ENCODE measurements around the gene REPS2. TPM values are rescaled to one million over a fixed set of nuclear protein-coding genes. Genes with fewer than 3 reads are reported as not detected.

REPS2 gene
- total RNA-seq, 1 experiment from 2014 or later = 4.5 TPM

DNA sequence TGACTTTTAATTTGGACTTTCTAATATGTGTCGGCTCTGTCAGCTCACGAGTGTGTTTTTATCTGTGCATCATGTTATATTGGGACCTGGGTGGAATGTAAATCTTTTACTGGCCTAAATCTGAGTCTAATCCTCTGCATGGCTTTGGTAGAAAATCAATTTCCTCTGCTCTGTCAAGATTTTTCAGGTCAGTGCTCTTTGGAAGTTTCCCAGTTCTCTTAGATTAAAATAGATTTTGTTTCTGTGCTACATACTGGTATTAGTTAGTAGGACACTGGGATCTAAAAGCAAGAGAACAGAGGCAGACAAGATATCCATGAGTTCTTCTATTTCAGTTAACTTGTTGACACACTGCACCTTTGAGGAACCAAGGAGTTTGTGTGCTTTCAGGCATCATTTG lies 39.7 kb downstream of the REPS2 start:
- TF ChIP-seq SIN3A (IDR thresholded peaks at IDR 0.05; ENCODE audit: borderline replicate concordance, insufficient read depth, low read depth, low read length) = no peak
- TF ChIP-seq, protein P1, sequence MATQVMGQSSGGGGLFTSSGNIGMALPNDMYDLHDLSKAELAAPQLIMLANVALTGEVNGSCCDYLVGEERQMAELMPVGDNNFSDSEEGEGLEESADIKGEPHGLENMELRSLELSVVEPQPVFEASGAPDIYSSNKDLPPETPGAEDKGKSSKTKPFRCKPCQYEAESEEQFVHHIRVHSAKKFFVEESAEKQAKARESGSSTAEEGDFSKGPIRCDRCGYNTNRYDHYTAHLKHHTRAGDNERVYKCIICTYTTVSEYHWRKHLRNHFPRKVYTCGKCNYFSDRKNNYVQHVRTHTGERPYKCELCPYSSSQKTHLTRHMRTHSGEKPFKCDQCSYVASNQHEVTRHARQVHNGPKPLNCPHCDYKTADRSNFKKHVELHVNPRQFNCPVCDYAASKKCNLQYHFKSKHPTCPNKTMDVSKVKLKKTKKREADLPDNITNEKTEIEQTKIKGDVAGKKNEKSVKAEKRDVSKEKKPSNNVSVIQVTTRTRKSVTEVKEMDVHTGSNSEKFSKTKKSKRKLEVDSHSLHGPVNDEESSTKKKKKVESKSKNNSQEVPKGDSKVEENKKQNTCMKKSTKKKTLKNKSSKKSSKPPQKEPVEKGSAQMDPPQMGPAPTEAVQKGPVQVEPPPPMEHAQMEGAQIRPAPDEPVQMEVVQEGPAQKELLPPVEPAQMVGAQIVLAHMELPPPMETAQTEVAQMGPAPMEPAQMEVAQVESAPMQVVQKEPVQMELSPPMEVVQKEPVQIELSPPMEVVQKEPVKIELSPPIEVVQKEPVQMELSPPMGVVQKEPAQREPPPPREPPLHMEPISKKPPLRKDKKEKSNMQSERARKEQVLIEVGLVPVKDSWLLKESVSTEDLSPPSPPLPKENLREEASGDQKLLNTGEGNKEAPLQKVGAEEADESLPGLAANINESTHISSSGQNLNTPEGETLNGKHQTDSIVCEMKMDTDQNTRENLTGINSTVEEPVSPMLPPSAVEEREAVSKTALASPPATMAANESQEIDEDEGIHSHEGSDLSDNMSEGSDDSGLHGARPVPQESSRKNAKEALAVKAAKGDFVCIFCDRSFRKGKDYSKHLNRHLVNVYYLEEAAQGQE (IDR thresholded peaks at IDR 0.05; ENCODE audit: insufficient read depth in 1 of 2, low read depth in 2 of 2, low read length in 1 of 2) = no peak
- no peak for TF ChIP-seq TCF7L2 (IDR thresholded peaks at IDR 0.05; ENCODE audit: low read depth, low read length)
- no peak for TF ChIP-seq POLR2AphosphoS5 (IDR thresholded peaks at IDR 0.05; ENCODE audit: low read depth, low read length)
- TF ChIP-seq, protein P2, sequence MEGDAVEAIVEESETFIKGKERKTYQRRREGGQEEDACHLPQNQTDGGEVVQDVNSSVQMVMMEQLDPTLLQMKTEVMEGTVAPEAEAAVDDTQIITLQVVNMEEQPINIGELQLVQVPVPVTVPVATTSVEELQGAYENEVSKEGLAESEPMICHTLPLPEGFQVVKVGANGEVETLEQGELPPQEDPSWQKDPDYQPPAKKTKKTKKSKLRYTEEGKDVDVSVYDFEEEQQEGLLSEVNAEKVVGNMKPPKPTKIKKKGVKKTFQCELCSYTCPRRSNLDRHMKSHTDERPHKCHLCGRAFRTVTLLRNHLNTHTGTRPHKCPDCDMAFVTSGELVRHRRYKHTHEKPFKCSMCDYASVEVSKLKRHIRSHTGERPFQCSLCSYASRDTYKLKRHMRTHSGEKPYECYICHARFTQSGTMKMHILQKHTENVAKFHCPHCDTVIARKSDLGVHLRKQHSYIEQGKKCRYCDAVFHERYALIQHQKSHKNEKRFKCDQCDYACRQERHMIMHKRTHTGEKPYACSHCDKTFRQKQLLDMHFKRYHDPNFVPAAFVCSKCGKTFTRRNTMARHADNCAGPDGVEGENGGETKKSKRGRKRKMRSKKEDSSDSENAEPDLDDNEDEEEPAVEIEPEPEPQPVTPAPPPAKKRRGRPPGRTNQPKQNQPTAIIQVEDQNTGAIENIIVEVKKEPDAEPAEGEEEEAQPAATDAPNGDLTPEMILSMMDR (IDR thresholded peaks at IDR 0.05) = no peak
- no peak overlapping the region for H3K27ac ChIP-seq (ENCODE audit: low read length)
- no peak for DNase-seq (ENCODE audit: low read depth, low spot score)
- no peak for ATAC-seq
- H3K4me1 ChIP-seq (ENCODE audit: control insufficient read depth, insufficient read depth, low read length) = no peaks in the 10 kb centered on the region
- intact Hi-C loops (cut with micrococcal nuclease; ENCODE audit: unreplicated experiment) = no loop called here
- ChIA-PET POLR2A (no interaction called here), CTCF (no interaction called here)
- in situ Hi-C loops (cut with HindIII; ENCODE audit: low pct_unique_long_range_greater_than_20kb, low sequenced_read_pairs) = no loop called here
- no peak overlapping the region for H3K4me3 ChIP-seq (ENCODE audit: low read depth in 2 of 2, low read length in 2 of 2)
- H3K9me3 ChIP-seq (ENCODE audit: control insufficient read depth, insufficient read depth, low read depth, low read length) = no peaks in the 10 kb centered on the region
- H3K36me3 ChIP-seq (ENCODE audit: control insufficient read depth, insufficient read depth, low read length) = no peaks in the 10 kb centered on the region
- no peaks in the 10 kb centered on the region for H3K27me3 ChIP-seq (ENCODE audit: control insufficient read depth, insufficient read depth, low read length)
- BruUV-seq (replicated peaks) = no TSS peak

- ATAC-seq (no peak), DNase-seq (ENCODE audit: low read depth, low spot score) (no peak)
- no peaks in the 10 kb centered on the region for H3K27me3 ChIP-seq (ENCODE audit: control insufficient read depth, insufficient read depth, low read length)
- no peaks in the 10 kb centered on the region for H3K4me1 ChIP-seq (ENCODE audit: control insufficient read depth, insufficient read depth, low read length)
- intact Hi-C loops (cut with micrococcal nuclease; ENCODE audit: unreplicated experiment) (no loop called here), in situ Hi-C loops (cut with HindIII; ENCODE audit: low pct_unique_long_range_greater_than_20kb, low sequenced_read_pairs) (no loop called here)
- CTCF ChIA-PET = no interaction called here
- H3K27ac ChIP-seq (ENCODE audit: low read length) = no peak overlapping the region
- POLR2A ChIA-PET = no interaction called here
- no peaks in the 10 kb centered on the region for H3K36me3 ChIP-seq (ENCODE audit: control insufficient read depth, insufficient read depth, low read length)
- BruUV-seq (replicated peaks) = no TSS peak
- TF ChIP-seq, protein P2 (IDR thresholded peaks at IDR 0.05) = no peak
- no peak for TF ChIP-seq TCF7L2 (IDR thresholded peaks at IDR 0.05; ENCODE audit: low read depth, low read length)
- TF ChIP-seq, protein P1 (IDR thresholded peaks at IDR 0.05; ENCODE audit: insufficient read depth in 1 of 2, low read depth in 2 of 2, low read length in 1 of 2) = no peak
- no peak for TF ChIP-seq SIN3A (IDR thresholded peaks at IDR 0.05; ENCODE audit: borderline replicate concordance, insufficient read depth, low read depth, low read length)
- no peak for TF ChIP-seq POLR2AphosphoS5 (IDR thresholded peaks at IDR 0.05; ENCODE audit: low read depth, low read length)
- H3K9me3 ChIP-seq (ENCODE audit: control insufficient read depth, insufficient read depth, low read depth, low read length) = no peaks in the 10 kb centered on the region
- H3K4me3 ChIP-seq (ENCODE audit: low read depth in 2 of 2, low read length in 2 of 2) = no peak overlapping the region
These were observed 43.3 kb downstream of the REPS2 start for GRCh38 chrX:16989750-16990149.

Data from Panc1 (cell line).